KMS-11 (cell line): ENCODE results near the gene HEY2.

Experiments used
- H2AFZ ChIP-seq: fragments of 200-600 bp; sonication (generic); 2 replicates; pipeline ENCODE4 v1.6.1; 2016; ENCODE audit warnings: antibody characterized with exemption, mixed run types, low read depth
- H3K27ac ChIP-seq: fragments of 200-600 bp; sonication (generic); 2 replicates; pipeline ENCODE4 v1.6.1; 2016; ENCODE audit warnings: mild to moderate bottlenecking, mixed run types
- H3K27me3 ChIP-seq: fragments of 200-600 bp; sonication (generic); 2 replicates; pipeline ENCODE4 v1.6.1; 2017; ENCODE audit warnings: mild to moderate bottlenecking, low read depth, mixed run types, moderate library complexity; ENCODE audit not compliant: insufficient read depth
- H3K36me3 ChIP-seq: fragments of 200-600 bp; sonication (generic); 2 replicates; pipeline ENCODE4 v1.6.1; 2017; ENCODE audit warnings: mild to moderate bottlenecking, mixed run types; ENCODE audit not compliant: insufficient read depth
- H3K4me1 ChIP-seq: fragments of 200-600 bp; sonication (generic); 2 replicates; pipeline ENCODE4 v1.6.1; 2016; ENCODE audit warnings: mild to moderate bottlenecking, low read depth, mixed run types; ENCODE audit not compliant: poor library complexity, severe bottlenecking
- H3K4me2 ChIP-seq: fragments of 200-600 bp; sonication (generic); 2 replicates; pipeline ENCODE4 v1.7.0; 2016; ENCODE audit warnings: mild to moderate bottlenecking, mixed run types
- H3K4me3 ChIP-seq: fragments of 200-600 bp; sonication (generic); IDR thresholded peaks from 2 replicates; pipeline ENCODE4 v1.6.1; 2017; ENCODE audit warnings: low read depth, low read length, mixed read lengths; ENCODE audit not compliant: insufficient read depth
- H3K79me2 ChIP-seq: fragments of 200-600 bp; sonication (generic); 2 replicates; pipeline ENCODE4 v1.6.1; 2016; ENCODE audit warnings: low read depth, mixed run types; ENCODE audit not compliant: insufficient read depth
- H3K9ac ChIP-seq: fragments of 200-600 bp; sonication (generic); 2 replicates; pipeline ENCODE4 v1.6.1; 2016; ENCODE audit warnings: mild to moderate bottlenecking, mixed run types
- H4K20me1 ChIP-seq: fragments of 200-600 bp; sonication (generic); 2 replicates; pipeline ENCODE4 v1.6.1; 2016; ENCODE audit warnings: mild to moderate bottlenecking, mixed run types; ENCODE audit not compliant: insufficient read depth
- TF ChIP-seq, protein P1 (sequence below): fragments of 200-600 bp; sonication (generic); conservative IDR thresholded peaks from 2 replicates; pipeline ENCODE4 v1.6.1; 2017; ENCODE audit warnings: low read depth, mild to moderate bottlenecking, antibody characterized with exemption, low read length, moderate library complexity, mixed read lengths

The HEY2 gene

DNA sequence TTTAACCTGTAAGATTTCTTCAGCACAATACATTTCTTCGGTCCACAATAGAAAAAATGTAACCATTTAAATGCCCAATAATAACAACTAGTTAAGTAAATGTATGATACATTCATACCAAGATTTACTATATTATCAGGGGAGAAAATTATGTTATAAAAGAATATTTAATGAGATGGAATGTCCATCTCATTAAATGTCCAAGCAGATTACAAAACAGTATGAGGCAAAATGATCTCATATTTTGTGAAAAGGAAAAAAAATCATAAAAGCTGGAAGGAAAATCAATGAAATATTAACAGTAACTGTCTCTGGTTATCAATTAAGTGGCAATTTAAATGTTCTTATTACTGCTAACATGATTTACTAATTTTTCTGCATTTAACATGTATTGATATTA is 10.1 kb upstream of the HEY2 start:
- H3K27ac ChIP-seq, result no peak overlapping the region
- H3K79me2 ChIP-seq, result no peaks in the 10 kb centered on the region
- H3K4me1 ChIP-seq, result no peaks in the 10 kb centered on the region
- H2AFZ ChIP-seq, result no peak overlapping the region
- TF ChIP-seq, protein P1, sequence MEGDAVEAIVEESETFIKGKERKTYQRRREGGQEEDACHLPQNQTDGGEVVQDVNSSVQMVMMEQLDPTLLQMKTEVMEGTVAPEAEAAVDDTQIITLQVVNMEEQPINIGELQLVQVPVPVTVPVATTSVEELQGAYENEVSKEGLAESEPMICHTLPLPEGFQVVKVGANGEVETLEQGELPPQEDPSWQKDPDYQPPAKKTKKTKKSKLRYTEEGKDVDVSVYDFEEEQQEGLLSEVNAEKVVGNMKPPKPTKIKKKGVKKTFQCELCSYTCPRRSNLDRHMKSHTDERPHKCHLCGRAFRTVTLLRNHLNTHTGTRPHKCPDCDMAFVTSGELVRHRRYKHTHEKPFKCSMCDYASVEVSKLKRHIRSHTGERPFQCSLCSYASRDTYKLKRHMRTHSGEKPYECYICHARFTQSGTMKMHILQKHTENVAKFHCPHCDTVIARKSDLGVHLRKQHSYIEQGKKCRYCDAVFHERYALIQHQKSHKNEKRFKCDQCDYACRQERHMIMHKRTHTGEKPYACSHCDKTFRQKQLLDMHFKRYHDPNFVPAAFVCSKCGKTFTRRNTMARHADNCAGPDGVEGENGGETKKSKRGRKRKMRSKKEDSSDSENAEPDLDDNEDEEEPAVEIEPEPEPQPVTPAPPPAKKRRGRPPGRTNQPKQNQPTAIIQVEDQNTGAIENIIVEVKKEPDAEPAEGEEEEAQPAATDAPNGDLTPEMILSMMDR, result no peak
- no peak overlapping the region for H3K9ac ChIP-seq
- no peaks in the 10 kb centered on the region for H3K27me3 ChIP-seq
- H3K36me3 ChIP-seq, result no peaks in the 10 kb centered on the region
- H3K4me2 ChIP-seq, result no peak overlapping the region
- H3K4me3 ChIP-seq, result no peak overlapping the region
- H4K20me1 ChIP-seq, result no peaks in the 10 kb centered on the region

DNA sequence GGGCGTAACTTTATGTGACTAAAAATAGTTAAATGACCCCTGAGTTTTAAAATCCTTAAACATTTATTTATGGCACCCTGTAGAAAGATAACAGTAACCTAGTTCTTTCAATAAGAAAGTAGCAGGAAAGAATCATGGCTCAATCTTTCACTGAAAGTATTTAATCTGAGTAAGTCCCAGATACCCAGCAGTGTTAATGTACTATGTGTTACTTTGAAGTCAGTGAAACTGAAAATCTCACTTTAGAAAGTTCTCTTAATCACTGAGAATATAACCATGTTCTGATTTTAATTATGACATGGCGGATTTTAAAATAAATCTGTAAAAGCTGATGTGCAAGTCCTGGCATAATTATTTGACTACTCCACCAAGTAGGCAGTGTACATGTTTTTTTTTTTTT is 8.1 kb upstream of the HEY2 start:
- H3K4me3 ChIP-seq, result no peak overlapping the region
- TF ChIP-seq, protein P1, result no peak
- no peaks in the 10 kb centered on the region for H3K36me3 ChIP-seq
- H3K27ac ChIP-seq, result no peak overlapping the region
- H3K4me1 ChIP-seq, result peaks cover 4% of the 10 kb centered on the region
- H3K4me2 ChIP-seq, result no peak overlapping the region
- no peaks in the 10 kb centered on the region for H4K20me1 ChIP-seq
- no peak overlapping the region for H3K9ac ChIP-seq
- no peaks in the 10 kb centered on the region for H3K27me3 ChIP-seq
- H2AFZ ChIP-seq, result no peak overlapping the region
- H3K79me2 ChIP-seq, result no peaks in the 10 kb centered on the region

- Histone ChIP-seq H3K4me2 (no peak overlapping the region), H3K4me3 (no peak overlapping the region), H3K4me1 (peaks cover 7% of the 10 kb centered on the region), H3K9ac (no peak overlapping the region), H3K36me3 (no peaks in the 10 kb centered on the region), H3K27ac (no peak overlapping the region), H3K79me2 (no peaks in the 10 kb centered on the region), H2AFZ (no peak overlapping the region), H4K20me1 (no peaks in the 10 kb centered on the region), H3K27me3 (no peaks in the 10 kb centered on the region)
- TF ChIP-seq, protein P1, result no peak
Measured at GRCh38 chr6:125742024-125742423, 7.4 kb upstream of the HEY2 start.

DNA sequence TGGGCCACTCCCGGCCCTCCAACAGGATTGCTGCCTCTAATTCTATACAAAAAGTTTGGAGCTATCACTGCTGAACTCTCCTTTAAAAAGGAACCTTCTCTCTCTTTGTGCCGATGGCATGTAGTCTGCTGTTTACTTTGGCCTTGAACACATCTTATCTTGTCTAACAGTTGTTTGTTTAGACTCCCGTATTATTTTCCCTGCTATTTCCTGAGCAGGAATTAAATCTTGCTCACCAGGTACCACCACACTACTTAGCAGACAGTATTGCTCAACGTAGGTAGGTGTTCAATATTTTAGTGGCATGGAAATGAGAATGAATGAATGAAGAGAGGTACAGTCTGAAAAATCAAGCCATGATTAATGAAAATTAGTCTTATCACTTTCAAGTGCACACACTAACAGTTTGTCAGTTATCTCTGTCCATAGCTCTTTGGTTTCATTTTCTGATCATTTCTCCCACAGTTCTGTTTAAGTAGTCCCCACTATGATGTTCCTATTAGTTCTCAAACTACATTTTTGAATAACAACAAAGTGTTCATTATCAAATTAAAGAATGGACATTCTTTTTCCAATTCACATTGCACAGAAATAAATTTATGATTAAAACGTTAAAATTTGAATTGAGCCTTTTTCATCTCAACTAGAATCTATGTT is 6.8 kb upstream of the HEY2 start:
- no peak overlapping the region for H3K4me2 ChIP-seq
- no peaks in the 10 kb centered on the region for H3K27me3 ChIP-seq
- TF ChIP-seq, protein P1, result no peak
- H3K36me3 ChIP-seq, result no peaks in the 10 kb centered on the region
- H4K20me1 ChIP-seq, result no peaks in the 10 kb centered on the region
- H3K79me2 ChIP-seq, result no peaks in the 10 kb centered on the region
- no peak overlapping the region for H3K9ac ChIP-seq
- H3K4me1 ChIP-seq, result peaks cover 7% of the 10 kb centered on the region
- no peak overlapping the region for H3K27ac ChIP-seq
- H3K4me3 ChIP-seq, result no peak overlapping the region
- H2AFZ ChIP-seq, result no peak overlapping the region
